ENCODE results near the gene HDAC10. TPM values are rescaled to one million over a fixed set of nuclear protein-coding genes. Genes with fewer than 3 reads are reported as not detected.

The HDAC10 gene
- total RNA-seq, 4 donors from 2014 or later, result 1.2 to 40.5 (median 20.6) TPM

DNA sequence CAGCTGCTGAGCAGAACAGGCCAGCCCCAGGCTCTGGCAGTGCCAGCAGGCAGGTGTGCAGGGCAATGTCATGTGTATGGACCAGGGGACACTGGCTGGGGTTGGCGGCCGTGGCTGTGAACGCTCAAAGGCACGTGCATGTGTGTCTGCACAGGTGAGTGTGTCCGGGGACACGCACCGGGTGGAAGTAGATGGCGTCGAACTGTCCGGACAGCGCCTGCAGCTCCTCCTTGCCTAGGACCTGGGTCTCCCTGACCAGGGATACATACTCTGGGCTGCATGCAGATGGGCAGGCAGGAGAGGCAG, 863 bp downstream of the HDAC10 start:
- no peak for DNase-seq
- Histone ChIP-seq H3K4me1 (peaks cover 6 to 22% of the 10 kb centered on the region in 2 donors), H3K9me3 (no peaks in the 10 kb centered on the region), H3K4me3 (peak overlapping the region; percentile 39 to 45), H3K27ac (peak overlapping the region in 1 of 2 donors; percentile 77), H3K36me3 (no peaks in the 10 kb centered on the region), H3K27me3 (no peaks in the 10 kb centered on the region)
- TF ChIP-seq POLR2A (IDR thresholded peaks at IDR 0.05), result no peak
- TF ChIP-seq, protein P1, sequence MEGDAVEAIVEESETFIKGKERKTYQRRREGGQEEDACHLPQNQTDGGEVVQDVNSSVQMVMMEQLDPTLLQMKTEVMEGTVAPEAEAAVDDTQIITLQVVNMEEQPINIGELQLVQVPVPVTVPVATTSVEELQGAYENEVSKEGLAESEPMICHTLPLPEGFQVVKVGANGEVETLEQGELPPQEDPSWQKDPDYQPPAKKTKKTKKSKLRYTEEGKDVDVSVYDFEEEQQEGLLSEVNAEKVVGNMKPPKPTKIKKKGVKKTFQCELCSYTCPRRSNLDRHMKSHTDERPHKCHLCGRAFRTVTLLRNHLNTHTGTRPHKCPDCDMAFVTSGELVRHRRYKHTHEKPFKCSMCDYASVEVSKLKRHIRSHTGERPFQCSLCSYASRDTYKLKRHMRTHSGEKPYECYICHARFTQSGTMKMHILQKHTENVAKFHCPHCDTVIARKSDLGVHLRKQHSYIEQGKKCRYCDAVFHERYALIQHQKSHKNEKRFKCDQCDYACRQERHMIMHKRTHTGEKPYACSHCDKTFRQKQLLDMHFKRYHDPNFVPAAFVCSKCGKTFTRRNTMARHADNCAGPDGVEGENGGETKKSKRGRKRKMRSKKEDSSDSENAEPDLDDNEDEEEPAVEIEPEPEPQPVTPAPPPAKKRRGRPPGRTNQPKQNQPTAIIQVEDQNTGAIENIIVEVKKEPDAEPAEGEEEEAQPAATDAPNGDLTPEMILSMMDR (IDR thresholded peaks at IDR 0.05), result no peak
- intact Hi-C loops (cut with DNase I; ENCODE audit: low total_unique reads), result loop anchor here (5.0 kb wide), 1 partner anchor 92 kb away; the partner anchor contains the start of gene PPP6R2

DNA sequence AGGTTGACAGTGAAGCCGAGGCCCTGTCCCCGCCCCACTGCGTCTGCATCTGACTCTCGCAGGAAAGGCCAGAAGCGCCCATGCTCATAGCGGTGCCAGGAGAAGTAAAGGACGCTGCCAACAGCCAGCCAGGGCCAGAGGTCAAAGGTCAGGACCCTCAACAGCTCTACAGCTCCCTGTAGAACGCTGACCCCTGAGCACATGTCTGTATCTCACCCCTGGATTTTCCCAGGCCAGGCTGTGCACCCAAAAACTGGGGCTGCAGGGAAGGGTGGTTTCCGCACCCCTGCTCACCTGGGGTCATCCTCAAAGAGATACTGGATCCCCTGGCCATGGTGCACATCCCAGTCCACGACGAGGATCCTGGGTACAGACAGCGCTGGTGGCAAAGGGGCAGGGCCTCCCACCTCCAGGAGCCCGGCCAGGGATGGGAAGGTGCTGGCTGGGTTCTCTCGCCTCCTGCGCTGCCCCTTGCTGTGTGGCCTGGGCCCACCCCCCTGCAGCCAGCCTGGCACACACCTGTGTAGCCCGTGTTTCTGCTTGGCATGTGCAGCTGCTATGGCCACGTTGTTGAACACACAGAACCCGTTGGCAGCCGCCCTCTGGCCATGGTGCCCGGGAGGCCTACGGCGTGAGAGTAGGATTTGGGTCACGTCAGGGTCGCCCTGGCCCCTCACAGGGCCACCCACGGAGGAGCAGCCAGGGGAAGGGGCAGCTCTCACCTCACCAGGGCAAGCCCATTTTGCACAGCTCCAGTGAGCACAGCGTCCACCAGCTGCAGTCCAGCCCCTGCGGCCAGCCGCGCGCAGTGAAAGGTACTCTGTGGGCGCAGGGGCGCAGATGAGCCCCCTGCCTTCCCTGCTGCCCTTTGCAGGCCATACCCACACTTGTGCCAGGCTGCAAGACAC, 1.5 kb downstream of the HDAC10 start:
- DNase-seq, result no peak
- TF ChIP-seq, protein P1 (IDR thresholded peaks at IDR 0.05), result no peak
- no peak for TF ChIP-seq POLR2A (IDR thresholded peaks at IDR 0.05)
- intact Hi-C loops (cut with DNase I; ENCODE audit: low total_unique reads), result loop anchor here (5.0 kb wide), 1 partner anchor 93 kb away; the partner anchor contains the start of gene PPP6R2
- Histone ChIP-seq H3K4me1 (peaks cover 6 to 22% of the 10 kb centered on the region in 2 donors), H3K9me3 (no peaks in the 10 kb centered on the region), H3K4me3 (no peak overlapping the region), H3K27me3 (no peaks in the 10 kb centered on the region), H3K27ac (no peak overlapping the region), H3K36me3 (no peaks in the 10 kb centered on the region)

DNA sequence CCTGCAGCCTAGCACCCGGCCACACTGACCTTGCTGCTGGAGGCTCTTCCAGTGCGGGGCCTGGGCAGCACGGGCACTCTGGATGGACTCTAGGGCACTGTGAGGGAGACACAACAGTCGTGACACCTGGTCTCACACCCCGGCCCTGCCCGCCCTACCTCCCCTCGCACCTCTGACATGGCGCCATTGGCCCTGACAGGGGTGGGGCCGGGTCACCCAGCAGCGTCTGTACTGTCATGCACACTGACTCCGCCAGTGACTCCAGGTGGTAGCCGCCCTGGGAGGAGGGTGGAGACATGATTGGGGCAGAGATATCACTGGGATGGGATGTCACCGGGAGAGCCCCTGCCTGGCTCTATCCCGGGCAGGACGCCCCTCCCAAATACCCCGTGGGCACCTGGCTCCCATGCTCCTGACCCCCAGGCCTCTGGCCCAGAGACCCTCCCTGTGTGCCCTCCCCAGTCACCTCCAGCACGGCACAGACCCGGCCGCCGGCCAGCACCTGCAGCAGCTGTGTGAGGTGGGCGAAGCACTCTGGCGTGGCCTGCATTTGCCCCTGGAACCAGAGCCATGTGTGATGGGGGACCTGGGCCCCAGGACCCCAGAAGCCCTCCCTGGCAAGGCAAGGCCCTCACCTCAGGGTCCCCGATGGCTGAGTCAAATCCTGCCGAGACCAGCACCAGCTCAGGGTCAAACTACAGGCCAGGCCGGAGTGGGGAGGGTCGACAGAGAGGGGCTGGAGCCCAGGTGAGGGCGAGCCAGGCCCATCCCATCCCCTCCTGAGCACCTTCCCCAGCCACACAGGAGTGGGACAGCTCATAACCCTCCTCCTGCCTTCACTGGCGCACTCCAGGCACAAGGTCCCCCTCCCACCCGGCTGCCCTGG, 2.6 kb downstream of the HDAC10 start:
- no peak for DNase-seq
- intact Hi-C loops (cut with DNase I; ENCODE audit: low total_unique reads), result no loop called here
- Histone ChIP-seq H3K27ac (no peak overlapping the region), H3K9me3 (no peaks in the 10 kb centered on the region), H3K4me1 (peaks cover 6 to 29% of the 10 kb centered on the region in 2 donors), H3K27me3 (no peaks in the 10 kb centered on the region), H3K4me3 (no peak overlapping the region), H3K36me3 (no peaks in the 10 kb centered on the region)
- TF ChIP-seq, protein P1 (IDR thresholded peaks at IDR 0.05), result no peak
- TF ChIP-seq POLR2A (IDR thresholded peaks at IDR 0.05), result no peak

DNA sequence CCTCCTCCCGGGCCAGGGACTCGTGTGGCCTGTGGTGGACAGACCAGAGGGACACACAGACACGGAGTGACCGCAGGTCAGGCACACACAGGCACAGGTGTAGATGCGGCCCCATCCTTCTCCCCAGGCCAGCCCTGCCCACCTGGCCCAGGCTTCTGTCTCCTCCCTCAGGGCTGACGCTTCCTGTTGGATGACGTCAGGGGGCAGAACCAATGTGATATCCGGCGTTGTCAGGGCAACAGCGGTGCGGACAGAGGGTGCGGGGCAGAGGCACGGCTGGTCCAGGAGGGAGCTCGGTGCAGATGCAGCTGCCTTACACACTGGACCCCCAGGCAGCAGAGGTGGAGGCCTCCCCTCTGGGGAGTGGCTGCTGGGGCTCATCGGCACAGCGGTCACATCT, 3.3 kb downstream of the HDAC10 start:
- TF ChIP-seq, protein P1 (IDR thresholded peaks at IDR 0.05), result no peak
- TF ChIP-seq POLR2A (IDR thresholded peaks at IDR 0.05), result no peak
- no peaks in the 10 kb centered on the region for H3K36me3 ChIP-seq
- H3K27me3 ChIP-seq, result no peaks in the 10 kb centered on the region
- peaks cover 6 to 36% of the 10 kb centered on the region in 2 donors for H3K4me1 ChIP-seq
- intact Hi-C loops (cut with DNase I; ENCODE audit: low total_unique reads), result no loop called here
- DNase-seq, result no peak
- no peaks in the 10 kb centered on the region for H3K9me3 ChIP-seq
- no peak overlapping the region for H3K27ac ChIP-seq
- no peak overlapping the region for H3K4me3 ChIP-seq
